ENCODE measurements around the gene HOXB8.

HOXB8 gene

GRCh38 chr17:48615047-48615962 lies at the start of gene HOXB8:
Gene HOXB8 (minus strand): TSS chr17:48615292. CDS start chr17:48614704, 588 bp downstream.
- DNase-seq (ENCODE audit: extremely low read depth in 1 of 2, low read depth in 1 of 2): no peak

- no peak for DNase-seq (ENCODE audit: extremely low read depth in 1 of 2, low read depth in 1 of 2)
Measured at GRCh38 chr17:48663134-48663924, 48.2 kb upstream of the HOXB8 start.

- no peak for DNase-seq (ENCODE audit: extremely low read depth in 1 of 2, low read depth in 1 of 2)
Measured at GRCh38 chr17:48655913-48656312, 40.8 kb upstream of the HOXB8 start.

- DNase-seq (ENCODE audit: extremely low read depth in 1 of 2, low read depth in 1 of 2): no peak
Measured at GRCh38 chr17:48649741-48650140, 34.6 kb upstream of the HOXB8 start.

GRCh38 chr17:48647963-48648245 lies 32.8 kb upstream of the HOXB8 start:
- no peak for DNase-seq (ENCODE audit: extremely low read depth in 1 of 2, low read depth in 1 of 2)

- no peak for DNase-seq (ENCODE audit: extremely low read depth in 1 of 2, low read depth in 1 of 2)
Measured at GRCh38 chr17:48647103-48647962, 32.2 kb upstream of the HOXB8 start.

GRCh38 chr17:48646183-48647102 lies 31.4 kb upstream of the HOXB8 start:
- DNase-seq (ENCODE audit: extremely low read depth in 1 of 2, low read depth in 1 of 2): no peak

- no peak for DNase-seq (ENCODE audit: extremely low read depth in 1 of 2, low read depth in 1 of 2)
Measured at GRCh38 chr17:48645639-48646182, 30.6 kb upstream of the HOXB8 start.

GRCh38 chr17:48644910-48645557 lies 29.9 kb upstream of the HOXB8 start:
- DNase-seq (ENCODE audit: extremely low read depth in 1 of 2, low read depth in 1 of 2): no peak

GRCh38 chr17:48644159-48644558 lies 29.1 kb upstream of the HOXB8 start:
- no peak for DNase-seq (ENCODE audit: extremely low read depth in 1 of 2, low read depth in 1 of 2)

GRCh38 chr17:48643697-48644012 lies 28.6 kb upstream of the HOXB8 start:
- DNase-seq (ENCODE audit: extremely low read depth in 1 of 2, low read depth in 1 of 2): no peak

- DNase-seq (ENCODE audit: extremely low read depth in 1 of 2, low read depth in 1 of 2): no peak
Measured at GRCh38 chr17:48642843-48643696, 28.0 kb upstream of the HOXB8 start.

GRCh38 chr17:48642059-48642842 lies 27.2 kb upstream of the HOXB8 start:
- DNase-seq (ENCODE audit: extremely low read depth in 1 of 2, low read depth in 1 of 2): no peak

GRCh38 chr17:48641541-48642058 lies 26.5 kb upstream of the HOXB8 start:
- no peak for DNase-seq (ENCODE audit: extremely low read depth in 1 of 2, low read depth in 1 of 2)

- no peak for DNase-seq (ENCODE audit: extremely low read depth in 1 of 2, low read depth in 1 of 2)
Measured at GRCh38 chr17:48640858-48641180, 25.7 kb upstream of the HOXB8 start.

- no peak for DNase-seq (ENCODE audit: extremely low read depth in 1 of 2, low read depth in 1 of 2)
Measured at GRCh38 chr17:48639982-48640857, 25.1 kb upstream of the HOXB8 start.

- no peak for DNase-seq (ENCODE audit: extremely low read depth in 1 of 2, low read depth in 1 of 2)
Measured at GRCh38 chr17:48639136-48639535, 24.0 kb upstream of the HOXB8 start.

Measured in activated CD8-positive, alpha-beta memory T cell treated with anti-CD3 and anti-CD28 coated beads for 1 hour (primary cell).